Endodermal cell (in vitro differentiated cells): Measurements from ENCODE around the gene CACNA1I. TPM values are rescaled to one million over a fixed set of nuclear protein-coding genes. Genes with fewer than 3 reads are reported as not detected.

Experiments used
- DNase-seq: peaks from one replicate; pipeline ENCODE4 v3.0.0-alpha.2; 2017
- H3K27ac ChIP-seq: 2 replicates; pipeline ENCODE4 v1.5.1; 2013; ENCODE audit warnings: mild to moderate bottlenecking, low read depth, low read length, moderate library complexity
- H3K27me3 ChIP-seq: 2 replicates; pipeline ENCODE4 v1.6.1; 2013; ENCODE audit warnings: mild to moderate bottlenecking, low read length, moderate library complexity; ENCODE audit not compliant: insufficient read depth, control insufficient read depth, poor library complexity, severe bottlenecking
- H3K36me3 ChIP-seq: 2 replicates; pipeline ENCODE4 v1.7.0; 2013; ENCODE audit warnings: mild to moderate bottlenecking, low read length, moderate library complexity; ENCODE audit not compliant: control insufficient read depth, insufficient read depth
- H3K4me1 ChIP-seq: one replicate; pipeline ENCODE4 v1.7.0; 2013; ENCODE audit warnings: low read length; ENCODE audit not compliant: control insufficient read depth, insufficient read depth
- H3K4me3 ChIP-seq: 2 replicates; pipeline ENCODE4 v1.5.1; 2013; ENCODE audit warnings: mild to moderate bottlenecking, low read length, moderate library complexity
- H3K9ac ChIP-seq: 2 replicates; pipeline ENCODE4 v1.6.1; 2013; ENCODE audit warnings: mild to moderate bottlenecking, low read length, moderate library complexity; ENCODE audit not compliant: poor library complexity, severe bottlenecking; ENCODE audit errors: extremely low read depth
- H3K9me3 ChIP-seq: 2 replicates; pipeline ENCODE4 v1.6.1; 2013; ENCODE audit warnings: mild to moderate bottlenecking, low read length, moderate library complexity; ENCODE audit not compliant: control insufficient read depth
- H3K27ac Mint-ChIP-seq: 2 replicates; pipeline ENCODE4 v1.8.0; 2020; ENCODE audit warnings: mixed read lengths
- H3K27me3 Mint-ChIP-seq: 2 replicates; pipeline ENCODE4 v1.8.0; 2021; ENCODE audit warnings: mild to moderate bottlenecking, mixed read lengths; ENCODE audit not compliant: insufficient read depth
- H3K36me3 Mint-ChIP-seq: 2 replicates; pipeline ENCODE4 v1.8.0; 2020; ENCODE audit warnings: low read depth, mixed read lengths
- H3K4me1 Mint-ChIP-seq: 2 replicates; pipeline ENCODE4 v1.8.0; 2020; ENCODE audit warnings: mixed read lengths
- H3K4me3 Mint-ChIP-seq: 2 replicates; pipeline ENCODE4 v1.8.0; 2020; ENCODE audit warnings: mild to moderate bottlenecking, moderate library complexity, mixed read lengths
- H3K9me3 Mint-ChIP-seq: 2 replicates; pipeline ENCODE4 v1.8.0; 2020; ENCODE audit warnings: mild to moderate bottlenecking, mixed read lengths
- WGBS, 2 experiments: methylation state at CpG; one replicate each; pipeline versions ENCODE4 v1.1.5 to v1.1.7; 2013; ENCODE audit warnings: missing lambda C conversion rate in 2 of 2, mixed read lengths in 1 of 2; ENCODE audit not compliant: insufficient coverage in 1 of 2, insufficient read length in 1 of 2; 5-methylcytosine and 5-hydroxymethylcytosine counted together
- total RNA-seq, 2 donors: library from RNA; stranded (reverse); fragmentation: NEBNext Ultra II Directional in 1 of 2; extraction: Animal tissue kit (Norgen Biotek cat#: 25700) in 1 of 2; gene quantifications; 2 replicates in 1 of 2; 3 replicates in 1 of 2; pipeline ENCODE4 v1.2.1, GENCODE V29; 2021
- TF ChIP-seq, protein P1 (sequence below): fragments of 200-600 bp; sonication (generic); conservative IDR thresholded peaks from 2 replicates; pipeline ENCODE4 v1.5.0; 2021; ENCODE audit warnings: antibody characterized with exemption, mild to moderate bottlenecking

The CACNA1I gene
- total RNA-seq, 2 donors from 2014 or later = 1.2 to 2.2 TPM

DNA sequence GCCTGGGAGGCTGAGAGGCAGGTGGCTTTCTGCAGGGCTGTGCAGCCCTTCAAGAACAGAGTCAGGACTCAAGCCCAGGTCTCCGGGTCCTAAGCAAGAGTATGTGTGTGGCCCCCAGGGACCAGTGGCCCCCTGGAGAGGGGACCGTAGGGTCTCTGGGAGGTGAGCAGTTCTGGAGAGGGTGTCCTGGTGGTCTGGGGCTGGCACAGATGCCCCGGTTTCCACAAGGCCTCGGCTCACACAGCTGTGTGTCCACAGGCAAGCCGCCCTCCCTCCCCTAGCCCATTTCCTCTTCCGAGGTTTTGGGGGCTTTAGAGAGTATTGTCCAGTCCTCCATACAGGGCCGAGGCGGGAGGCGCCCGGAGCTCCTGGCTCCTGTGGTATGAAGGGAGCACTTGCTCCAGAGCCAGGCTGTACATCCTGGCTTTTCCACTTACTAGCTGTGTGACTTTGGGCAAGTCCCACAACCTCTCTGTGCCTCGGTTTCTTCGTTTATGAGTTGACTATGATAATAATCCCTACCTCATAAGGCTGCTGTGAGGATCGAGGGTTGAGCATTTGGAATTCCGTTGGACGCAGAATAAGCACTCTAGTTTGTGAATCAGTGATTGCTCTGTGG, 34.6 kb upstream of the CACNA1I start:
- Histone ChIP-seq H3K4me1 (peaks cover 21% of the 10 kb centered on the region), H3K36me3 (peaks cover 6% of the 10 kb centered on the region), H3K9ac (no peak overlapping the region), H3K4me3 (no peak overlapping the region), H3K9me3 (no peaks in the 10 kb centered on the region), H3K27me3 (no peaks in the 10 kb centered on the region), H3K27ac (no peak overlapping the region)
- TF ChIP-seq, protein P1, sequence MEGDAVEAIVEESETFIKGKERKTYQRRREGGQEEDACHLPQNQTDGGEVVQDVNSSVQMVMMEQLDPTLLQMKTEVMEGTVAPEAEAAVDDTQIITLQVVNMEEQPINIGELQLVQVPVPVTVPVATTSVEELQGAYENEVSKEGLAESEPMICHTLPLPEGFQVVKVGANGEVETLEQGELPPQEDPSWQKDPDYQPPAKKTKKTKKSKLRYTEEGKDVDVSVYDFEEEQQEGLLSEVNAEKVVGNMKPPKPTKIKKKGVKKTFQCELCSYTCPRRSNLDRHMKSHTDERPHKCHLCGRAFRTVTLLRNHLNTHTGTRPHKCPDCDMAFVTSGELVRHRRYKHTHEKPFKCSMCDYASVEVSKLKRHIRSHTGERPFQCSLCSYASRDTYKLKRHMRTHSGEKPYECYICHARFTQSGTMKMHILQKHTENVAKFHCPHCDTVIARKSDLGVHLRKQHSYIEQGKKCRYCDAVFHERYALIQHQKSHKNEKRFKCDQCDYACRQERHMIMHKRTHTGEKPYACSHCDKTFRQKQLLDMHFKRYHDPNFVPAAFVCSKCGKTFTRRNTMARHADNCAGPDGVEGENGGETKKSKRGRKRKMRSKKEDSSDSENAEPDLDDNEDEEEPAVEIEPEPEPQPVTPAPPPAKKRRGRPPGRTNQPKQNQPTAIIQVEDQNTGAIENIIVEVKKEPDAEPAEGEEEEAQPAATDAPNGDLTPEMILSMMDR = no peak
- H3K4me3 Mint-ChIP-seq = no peak overlapping the region
- no peak overlapping the region for H3K27ac Mint-ChIP-seq
- H3K9me3 Mint-ChIP-seq = no peaks in the 10 kb centered on the region
- 94 to 100% methylated on average over 4 to 15 of the region's 15 CpGs for WGBS, 2 experiments
- peaks cover 20% of the 10 kb centered on the region for H3K4me1 Mint-ChIP-seq
- peaks cover 5% of the 10 kb centered on the region for H3K27me3 Mint-ChIP-seq
- peaks cover 5% of the 10 kb centered on the region for H3K36me3 Mint-ChIP-seq
- DNase-seq = no peak

DNA sequence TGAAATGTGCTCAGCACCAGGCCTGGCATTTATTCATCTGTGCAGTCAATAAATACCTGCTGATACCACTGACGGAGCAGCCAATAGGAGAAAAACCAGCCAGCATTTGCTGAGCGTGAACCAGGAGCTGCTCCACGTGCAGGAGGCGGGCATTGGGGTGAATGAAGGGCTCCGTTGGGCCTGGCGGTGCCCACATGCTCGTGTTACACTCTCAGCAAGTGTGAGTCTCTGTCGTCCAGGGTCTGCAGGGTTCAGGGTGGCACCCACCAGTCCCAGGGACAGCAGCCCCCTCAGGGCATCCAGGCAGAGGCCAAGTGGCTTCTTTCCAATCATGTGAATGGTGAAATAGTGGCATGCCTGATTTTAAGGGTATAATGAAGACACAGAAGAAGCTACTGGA, 33.8 kb upstream of the CACNA1I start:
- no peak overlapping the region for H3K9ac ChIP-seq
- no peak overlapping the region for H3K27ac ChIP-seq
- H3K4me1 ChIP-seq = peaks cover 13% of the 10 kb centered on the region
- TF ChIP-seq, protein P1 = no peak
- Mint-ChIP-seq H3K27ac (no peak overlapping the region), H3K4me1 (peaks cover 14% of the 10 kb centered on the region), H3K36me3 (no peaks in the 10 kb centered on the region), H3K9me3 (no peaks in the 10 kb centered on the region), H3K27me3 (peaks cover 5% of the 10 kb centered on the region), H3K4me3 (no peak overlapping the region)
- 90 to 95% methylated on average over 5 to 8 of the region's 8 CpGs for WGBS, 2 experiments
- H3K9me3 ChIP-seq = no peaks in the 10 kb centered on the region
- H3K4me3 ChIP-seq = no peak overlapping the region
- no peaks in the 10 kb centered on the region for H3K27me3 ChIP-seq
- no peaks in the 10 kb centered on the region for H3K36me3 ChIP-seq
- DNase-seq = no peak

DNA sequence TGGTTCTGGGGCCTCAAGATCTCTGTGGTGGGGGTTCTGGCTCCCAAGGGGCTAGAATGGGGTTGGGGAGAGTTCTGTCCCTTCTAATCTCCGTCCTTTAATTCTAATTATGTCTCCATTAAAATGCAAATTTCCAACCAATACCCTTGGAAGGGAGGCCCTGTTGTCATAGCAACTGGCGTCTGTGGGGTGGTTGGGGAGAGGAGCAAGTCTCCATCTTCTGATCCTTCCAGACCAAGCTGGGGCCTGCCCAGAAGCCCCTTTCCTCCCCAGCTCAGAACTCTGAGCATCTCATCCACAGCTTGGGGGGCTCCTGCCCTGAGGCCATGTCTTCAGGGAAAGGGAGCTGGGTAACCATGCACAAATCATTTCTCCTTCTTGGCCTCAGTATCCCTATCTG, 32.6 kb upstream of the CACNA1I start:
- Histone ChIP-seq H3K27me3 (no peaks in the 10 kb centered on the region), H3K9ac (no peak overlapping the region), H3K4me3 (no peak overlapping the region), H3K4me1 (peaks cover 12% of the 10 kb centered on the region), H3K27ac (no peak overlapping the region), H3K9me3 (no peaks in the 10 kb centered on the region), H3K36me3 (no peaks in the 10 kb centered on the region)
- Mint-ChIP-seq H3K27me3 (peaks cover 6% of the 10 kb centered on the region), H3K9me3 (no peaks in the 10 kb centered on the region), H3K36me3 (no peaks in the 10 kb centered on the region), H3K4me1 (peaks cover 12% of the 10 kb centered on the region), H3K4me3 (no peak overlapping the region), H3K27ac (no peak overlapping the region)
- TF ChIP-seq, protein P1 = no peak
- WGBS, 2 experiments = 83% methylated on average over 1 of the region's 2 CpGs; no CpG with 5 or more reads in 1 of the 2 experiments
- DNase-seq = no peak
